OCI-LY3 (cell line): ENCODE data around the gene PLA2G4F.

ENCODE experiments used
- H2AFZ ChIP-seq: fragments of 200-600, 300-600 bp; shearing (Covaris generic); 2 replicates; pipeline ENCODE4 v1.6.0; 2014; ENCODE audit warnings: antibody characterized with exemption, low read depth, low read length
- H3K27ac ChIP-seq: fragments of 200-600, 300-600 bp; sonication (generic); 2 replicates; pipeline ENCODE4 v1.5.1; 2014; ENCODE audit warnings: mild to moderate bottlenecking, low read length, moderate library complexity, mixed read lengths
- H3K27me3 ChIP-seq: fragments of 200-600, 300-600 bp; sonication (generic); 2 replicates; pipeline ENCODE4 v1.6.1; 2014; ENCODE audit warnings: low read depth, low read length, mixed read lengths
- H3K36me3 ChIP-seq: fragments of 200-600, 300-600 bp; sonication (generic); replicated peaks from 2 replicates; pipeline ENCODE3; 2014; ENCODE audit warnings: low read depth, low read length, mixed read lengths
- H3K4me1 ChIP-seq: fragments of 300-600, 200-600 bp; sonication (generic); 2 replicates; pipeline ENCODE4 v1.6.1; 2014; ENCODE audit warnings: low read length, mixed read lengths
- H3K4me2 ChIP-seq: fragments of 200-600, 300-600 bp; sonication (generic); 2 replicates; pipeline ENCODE4 v1.6.1; 2014; ENCODE audit warnings: low read length, mixed read lengths
- H3K4me3 ChIP-seq: fragments of 300-600, 200-600 bp; sonication (generic); 2 replicates; pipeline ENCODE4 v1.5.1; 2014; ENCODE audit warnings: antibody characterized with exemption, mild to moderate bottlenecking, low read length, moderate library complexity
- H3K79me2 ChIP-seq: fragments of 300-600, 200-600 bp; shearing (Covaris generic); 2 replicates; pipeline ENCODE4 v1.6.1; 2014; ENCODE audit warnings: mild to moderate bottlenecking, low read length, mixed read lengths
- H3K9ac ChIP-seq: fragments of 300-600, 200-600 bp; shearing (Covaris generic); 2 replicates; pipeline ENCODE4 v1.6.0; 2014; ENCODE audit warnings: mild to moderate bottlenecking, low read length, moderate library complexity
- H3K9me3 ChIP-seq: fragments of 200-600, 300-600 bp; shearing (Covaris generic); 2 replicates; pipeline ENCODE4 v1.6.1; 2014; ENCODE audit warnings: low read length, mixed read lengths; ENCODE audit not compliant: insufficient read depth
- H4K20me1 ChIP-seq: fragments of 200-600, 300-600 bp; sonication (generic); 2 replicates; pipeline ENCODE4 v1.6.1; 2016; ENCODE audit warnings: low read length, mixed read lengths; ENCODE audit not compliant: insufficient read depth
- EZH2phosphoT487 ChIP-seq: fragments of 200-600 bp; shearing (Covaris generic); IDR thresholded peaks from 2 replicates; pipeline ENCODE4 v1.6.1; 2018; ENCODE audit warnings: antibody characterized with exemption, mixed run types, low read depth
- TF ChIP-seq, protein P1 (sequence below): fragments of 200-600, 300-600 bp; sonication (generic); IDR thresholded peaks from 2 replicates; pipeline ENCODE4 v1.5.1; 2014; ENCODE audit warnings: antibody characterized with exemption, low read length, low read depth

Gene PLA2G4F

DNA sequence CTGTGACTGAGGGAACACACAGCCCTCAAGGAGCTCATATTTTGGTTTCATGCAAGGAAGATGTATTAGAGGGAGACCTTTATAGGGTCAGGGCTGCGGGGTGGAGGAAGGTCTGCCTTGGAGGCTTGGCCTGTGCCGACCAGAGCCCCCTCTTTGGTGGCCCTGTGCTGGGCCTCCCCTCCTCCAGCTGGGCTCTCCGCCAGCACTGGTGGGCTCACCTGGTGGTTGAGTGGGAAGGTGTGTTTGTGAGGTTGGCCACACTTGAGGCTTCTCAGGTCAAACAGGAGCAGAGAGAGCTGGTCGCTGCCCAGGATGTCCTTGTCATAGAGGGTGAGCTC is 2.6 kb downstream of the PLA2G4F start:
- no peaks in the 10 kb centered on the region for H3K27me3 ChIP-seq
- no peaks in the 10 kb centered on the region for H3K4me1 ChIP-seq
- no peak for TF ChIP-seq EZH2phosphoT487
- TF ChIP-seq, protein P1, sequence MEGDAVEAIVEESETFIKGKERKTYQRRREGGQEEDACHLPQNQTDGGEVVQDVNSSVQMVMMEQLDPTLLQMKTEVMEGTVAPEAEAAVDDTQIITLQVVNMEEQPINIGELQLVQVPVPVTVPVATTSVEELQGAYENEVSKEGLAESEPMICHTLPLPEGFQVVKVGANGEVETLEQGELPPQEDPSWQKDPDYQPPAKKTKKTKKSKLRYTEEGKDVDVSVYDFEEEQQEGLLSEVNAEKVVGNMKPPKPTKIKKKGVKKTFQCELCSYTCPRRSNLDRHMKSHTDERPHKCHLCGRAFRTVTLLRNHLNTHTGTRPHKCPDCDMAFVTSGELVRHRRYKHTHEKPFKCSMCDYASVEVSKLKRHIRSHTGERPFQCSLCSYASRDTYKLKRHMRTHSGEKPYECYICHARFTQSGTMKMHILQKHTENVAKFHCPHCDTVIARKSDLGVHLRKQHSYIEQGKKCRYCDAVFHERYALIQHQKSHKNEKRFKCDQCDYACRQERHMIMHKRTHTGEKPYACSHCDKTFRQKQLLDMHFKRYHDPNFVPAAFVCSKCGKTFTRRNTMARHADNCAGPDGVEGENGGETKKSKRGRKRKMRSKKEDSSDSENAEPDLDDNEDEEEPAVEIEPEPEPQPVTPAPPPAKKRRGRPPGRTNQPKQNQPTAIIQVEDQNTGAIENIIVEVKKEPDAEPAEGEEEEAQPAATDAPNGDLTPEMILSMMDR, result no peak
- H3K79me2 ChIP-seq, result no peaks in the 10 kb centered on the region
- H3K4me2 ChIP-seq, result no peak overlapping the region
- peaks cover 2% of the 10 kb centered on the region for H3K36me3 ChIP-seq
- H3K9me3 ChIP-seq, result no peaks in the 10 kb centered on the region
- H3K27ac ChIP-seq, result no peak overlapping the region
- no peak overlapping the region for H2AFZ ChIP-seq
- no peak overlapping the region for H3K9ac ChIP-seq
- H4K20me1 ChIP-seq, result no peaks in the 10 kb centered on the region
- no peak overlapping the region for H3K4me3 ChIP-seq

GRCh38 chr15:42152921-42153698 is 3.3 kb downstream of the PLA2G4F start:
- no peak overlapping the region for H2AFZ ChIP-seq

DNA sequence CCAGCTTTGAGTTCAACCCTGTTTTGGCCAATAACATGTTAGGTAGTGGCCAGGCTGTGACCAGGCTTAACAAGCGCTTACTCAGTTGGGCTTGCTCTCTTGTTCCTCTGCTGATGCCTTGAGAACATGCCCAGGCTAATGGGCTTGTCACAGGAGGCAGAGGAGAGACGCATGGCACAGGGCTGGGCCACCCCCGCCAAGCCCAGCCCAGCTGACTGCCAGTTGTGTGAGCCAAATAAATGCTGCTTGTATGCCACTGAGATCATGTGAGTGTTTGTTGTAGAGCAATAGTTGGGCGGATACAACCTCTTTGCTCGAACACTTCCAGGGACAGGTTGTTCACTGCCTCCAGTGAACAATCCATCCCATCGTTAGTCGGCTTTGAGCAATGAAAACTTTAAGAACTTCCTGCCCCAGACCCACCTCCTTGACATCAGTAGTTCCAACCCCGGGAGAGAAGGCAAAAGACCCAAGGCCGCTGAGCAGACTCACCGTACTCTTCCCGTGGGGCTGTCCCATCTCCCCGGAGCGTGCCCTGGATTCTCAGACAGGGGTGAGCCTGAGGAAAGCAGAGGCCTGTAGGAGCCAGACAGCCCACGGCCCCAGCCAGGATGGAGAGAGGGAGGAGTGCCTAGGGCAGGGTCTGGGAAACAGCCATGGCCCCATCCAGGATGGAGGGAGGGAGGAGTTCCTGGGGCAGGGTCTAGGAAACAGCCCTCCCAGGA is 4.1 kb downstream of the PLA2G4F start:
- no peak overlapping the region for H2AFZ ChIP-seq
- H3K4me2 ChIP-seq, result no peak overlapping the region
- H3K27me3 ChIP-seq, result no peaks in the 10 kb centered on the region
- TF ChIP-seq EZH2phosphoT487, result no peak
- TF ChIP-seq, protein P1, result no peak
- no peaks in the 10 kb centered on the region for H3K4me1 ChIP-seq
- H3K27ac ChIP-seq, result no peak overlapping the region
- no peaks in the 10 kb centered on the region for H3K79me2 ChIP-seq
- no peak overlapping the region for H3K4me3 ChIP-seq
- H3K9me3 ChIP-seq, result no peaks in the 10 kb centered on the region
- H3K9ac ChIP-seq, result no peak overlapping the region
- H4K20me1 ChIP-seq, result no peaks in the 10 kb centered on the region
- no peaks in the 10 kb centered on the region for H3K36me3 ChIP-seq

More at GRCh38 chr15:42152921-42153698, 3.3 kb downstream of the PLA2G4F start:
- no peaks in the 10 kb centered on the region for H3K79me2 ChIP-seq
- no peak overlapping the region for H3K4me2 ChIP-seq
- H3K9ac ChIP-seq, result no peak overlapping the region
- H3K36me3 ChIP-seq, result no peaks in the 10 kb centered on the region
- TF ChIP-seq, protein P1, result no peak
- no peak for TF ChIP-seq EZH2phosphoT487
- H4K20me1 ChIP-seq, result no peaks in the 10 kb centered on the region
- no peaks in the 10 kb centered on the region for H3K27me3 ChIP-seq
- H3K27ac ChIP-seq, result no peak overlapping the region
- no peaks in the 10 kb centered on the region for H3K4me1 ChIP-seq
- H3K9me3 ChIP-seq, result no peaks in the 10 kb centered on the region
- H3K4me3 ChIP-seq, result no peak overlapping the region

DNA sequence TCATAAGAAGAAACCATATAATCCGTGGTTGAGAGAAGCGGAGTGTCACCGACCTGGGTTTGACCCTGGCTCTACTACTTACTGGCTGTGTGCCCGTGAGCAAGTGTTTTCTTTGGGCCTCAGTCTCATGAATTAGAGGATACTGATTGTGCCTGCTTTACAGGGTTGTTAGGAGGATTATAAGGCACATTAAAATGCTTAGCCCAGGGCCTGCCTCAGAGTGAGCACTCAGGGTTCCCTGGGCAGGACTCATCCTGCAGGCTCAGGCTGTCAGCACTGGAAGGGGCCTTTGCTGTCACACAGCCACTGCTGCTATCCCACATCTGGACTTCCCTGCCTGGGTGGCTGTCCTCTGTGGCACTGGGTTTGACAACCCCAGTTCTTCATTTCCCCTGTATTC is 4.7 kb downstream of the PLA2G4F start:
- no peak overlapping the region for H3K27ac ChIP-seq
- H3K9me3 ChIP-seq, result no peaks in the 10 kb centered on the region
- H3K27me3 ChIP-seq, result no peaks in the 10 kb centered on the region
- H3K9ac ChIP-seq, result no peak overlapping the region
- H3K4me1 ChIP-seq, result no peaks in the 10 kb centered on the region
- H3K4me3 ChIP-seq, result no peak overlapping the region
- no peak overlapping the region for H3K4me2 ChIP-seq
- H4K20me1 ChIP-seq, result no peaks in the 10 kb centered on the region
- H3K36me3 ChIP-seq, result no peaks in the 10 kb centered on the region
- H3K79me2 ChIP-seq, result no peaks in the 10 kb centered on the region
- H2AFZ ChIP-seq, result no peak overlapping the region
- TF ChIP-seq, protein P1, result no peak
- no peak for TF ChIP-seq EZH2phosphoT487
